ENCODE results near the gene DNAAF3.

The DNAAF3 gene

GRCh38 chr19:55152017-55152416 lies 14.4 kb downstream of the DNAAF3 start:
- no peak for DNase-seq

DNA sequence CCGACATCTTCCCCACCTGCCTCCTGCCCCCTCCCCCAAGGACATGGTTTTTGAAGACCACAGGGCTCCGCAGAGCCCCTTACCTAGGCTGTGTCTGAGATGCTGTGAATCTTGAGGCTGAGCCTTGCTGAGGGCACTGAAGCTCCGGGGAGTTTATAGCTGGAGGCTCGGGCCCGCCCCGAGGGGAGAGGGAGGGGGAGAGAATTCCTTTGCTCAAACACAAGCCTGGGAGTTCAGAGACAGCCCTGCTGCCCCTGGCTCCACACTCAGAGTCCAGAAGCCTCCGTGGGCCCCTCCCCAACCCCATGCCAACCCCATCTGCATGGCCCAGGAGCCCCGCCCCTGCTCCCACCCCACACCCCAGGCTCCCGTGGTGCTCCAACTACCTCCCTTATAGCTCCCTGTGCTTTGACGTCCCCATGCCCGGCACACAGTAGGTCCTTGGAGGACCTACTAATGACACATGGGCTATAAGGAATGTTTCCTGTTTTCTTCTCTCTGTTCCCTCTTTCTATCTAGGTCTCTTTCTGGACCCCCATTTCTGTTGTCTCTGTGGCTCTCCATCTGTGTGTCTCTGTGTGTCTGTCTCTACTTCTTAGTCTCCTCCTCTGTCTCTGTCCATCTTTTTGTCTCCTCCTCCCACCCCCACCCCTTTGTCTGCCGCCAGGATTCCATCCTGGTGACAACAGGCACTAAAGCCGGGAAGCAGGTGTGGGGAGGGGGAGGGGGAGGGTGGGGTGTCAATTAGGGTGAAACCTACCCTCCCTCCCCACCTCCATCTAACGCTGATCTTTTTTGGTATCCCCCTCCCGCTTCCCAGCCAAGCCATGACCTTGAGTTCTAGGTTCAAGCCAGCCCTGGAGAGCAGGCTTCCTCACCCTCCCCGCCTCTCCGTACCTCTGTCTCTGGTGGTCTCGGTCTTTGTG lies 17.1 kb downstream of the DNAAF3 start, which contains the start of gene TNNT1:
TNNT1 (minus strand) TSS at position 129 of the 926 bp plus-strand sequence. CDS start 2,049 bp downstream, outside the sequence.
- no peak for DNase-seq

- DNase-seq, result no peak
Measured at GRCh38 chr19:55147545-55148251, 18.7 kb downstream of the DNAAF3 start.

DNA sequence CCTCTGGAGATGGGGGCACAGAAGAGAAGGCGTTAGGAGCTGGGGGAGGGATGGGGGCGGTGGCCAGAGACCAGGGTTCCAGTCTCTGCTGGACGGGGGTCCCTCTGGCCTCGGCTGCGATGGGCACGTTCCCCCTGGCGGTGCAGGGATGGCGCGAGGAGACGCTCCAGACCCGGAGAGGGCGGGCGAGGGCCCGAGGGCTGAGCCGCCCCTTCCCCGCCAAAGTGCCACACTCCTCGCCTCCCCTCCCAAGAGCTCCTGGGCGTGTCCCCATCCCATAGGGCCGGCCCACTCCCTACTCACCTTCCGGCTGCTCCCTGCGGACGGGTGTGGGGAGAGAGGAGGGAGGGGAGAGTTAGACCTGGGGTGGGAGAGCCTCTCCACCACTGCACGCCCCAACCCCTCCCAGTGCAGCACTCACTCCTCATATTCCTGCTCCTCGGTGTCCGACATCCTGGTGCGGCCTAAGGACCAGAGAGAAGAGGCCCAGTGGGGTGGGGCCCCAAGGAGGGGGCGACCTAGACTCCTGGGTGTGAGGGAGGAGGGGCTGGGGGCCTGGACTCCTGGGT lies 19.6 kb downstream of the DNAAF3 start:
- DNase-seq, result no peak

DNA sequence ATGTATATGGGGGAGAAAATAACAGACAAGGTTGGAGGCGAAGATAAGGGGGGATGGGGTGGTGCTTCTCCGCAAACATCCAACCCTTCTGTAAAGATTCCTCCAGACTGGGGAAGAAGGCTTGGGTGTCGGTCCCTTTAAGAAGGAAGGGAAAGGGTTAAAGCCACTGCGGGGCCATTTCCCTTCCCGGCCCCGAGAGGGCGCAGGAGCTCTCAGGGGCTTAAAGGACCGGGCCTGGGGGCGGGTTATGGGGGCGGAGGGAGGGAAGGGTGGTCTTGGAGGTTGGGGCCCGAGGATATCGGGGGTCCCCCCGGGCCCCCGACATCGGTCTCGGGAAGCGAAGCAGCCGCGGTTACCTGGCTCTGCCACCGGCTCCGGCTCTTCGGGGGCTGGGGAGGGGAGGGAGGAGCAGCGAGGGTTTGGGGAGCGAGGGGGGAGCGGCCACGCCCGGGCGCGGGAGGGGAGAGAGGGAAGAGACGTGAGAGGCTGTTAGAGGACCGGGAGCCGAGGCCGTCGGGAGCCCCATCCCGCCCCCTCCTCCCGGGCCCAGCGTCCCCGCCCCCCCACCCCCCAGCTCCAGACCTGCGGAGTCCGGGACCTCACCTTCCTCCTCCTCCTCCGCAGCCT lies 20.2 kb downstream of the DNAAF3 start:
- no peak for DNase-seq

- DNase-seq, result no peak
Measured at GRCh38 chr19:55145232-55145631, 21.2 kb downstream of the DNAAF3 start.

GRCh38 chr19:55141696-55142095 lies 24.7 kb downstream of the DNAAF3 start:
- DNase-seq, result no peak

DNA sequence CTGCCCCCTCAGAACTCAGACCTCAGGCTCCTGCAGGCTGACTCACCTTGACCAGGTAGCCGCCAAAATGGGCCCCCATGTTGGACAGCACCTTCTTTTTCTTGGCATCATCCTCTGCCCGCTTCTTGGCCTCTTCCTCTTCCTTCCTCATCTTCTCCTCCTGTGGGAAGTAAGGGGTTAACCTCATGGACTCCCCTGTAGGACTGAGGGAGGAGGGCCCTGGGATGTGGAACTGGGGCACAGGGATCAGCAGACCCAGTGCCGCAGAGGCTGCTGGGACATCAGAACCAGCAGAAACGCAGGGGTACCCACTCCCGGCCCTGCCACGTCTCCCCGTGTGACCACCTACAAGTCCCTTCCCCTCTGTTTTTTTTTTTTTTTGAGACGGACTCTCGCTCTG lies 28.5 kb downstream of the DNAAF3 start:
- no peak for DNase-seq

DNA sequence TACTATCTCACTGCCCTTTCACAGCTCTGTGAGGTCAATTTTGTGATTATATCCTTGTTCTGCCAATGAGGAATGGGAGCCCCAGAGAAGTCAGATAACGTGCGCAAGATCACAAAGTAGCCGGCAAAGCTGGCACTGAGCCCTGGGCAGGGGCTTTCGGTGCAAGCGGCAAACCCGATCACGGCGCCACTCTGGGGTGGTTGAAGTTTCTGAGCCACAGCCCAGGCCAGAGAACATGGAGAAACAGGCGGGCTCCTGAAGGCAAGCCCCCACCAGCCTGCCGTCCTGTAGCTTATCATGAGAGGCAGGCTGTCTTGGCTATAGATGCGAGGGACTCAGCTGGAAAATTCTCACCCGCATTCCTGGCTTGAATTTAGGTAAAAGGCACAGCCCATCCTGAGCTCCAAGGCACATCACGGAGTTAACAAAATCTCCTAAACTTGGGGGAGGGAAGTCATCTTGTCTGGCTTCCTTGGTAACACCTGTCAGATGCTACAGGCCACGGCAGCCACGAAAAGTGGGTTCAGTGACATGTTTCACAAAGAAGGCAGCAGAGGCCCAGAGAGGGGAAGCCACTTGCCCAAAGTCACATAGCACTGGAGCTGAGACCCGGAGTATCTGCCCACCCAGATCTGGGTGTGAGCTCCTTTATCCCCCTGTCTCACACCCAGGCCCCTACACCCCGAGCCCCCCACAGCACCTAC lies 29.9 kb downstream of the DNAAF3 start:
- DNase-seq, result no peak

GRCh38 chr19:55134736-55135135 lies 31.7 kb downstream of the DNAAF3 start:
- no peak for DNase-seq

GRCh38 chr19:55133639-55134444 lies 32.6 kb downstream of the DNAAF3 start:
- no peak for DNase-seq

DNA sequence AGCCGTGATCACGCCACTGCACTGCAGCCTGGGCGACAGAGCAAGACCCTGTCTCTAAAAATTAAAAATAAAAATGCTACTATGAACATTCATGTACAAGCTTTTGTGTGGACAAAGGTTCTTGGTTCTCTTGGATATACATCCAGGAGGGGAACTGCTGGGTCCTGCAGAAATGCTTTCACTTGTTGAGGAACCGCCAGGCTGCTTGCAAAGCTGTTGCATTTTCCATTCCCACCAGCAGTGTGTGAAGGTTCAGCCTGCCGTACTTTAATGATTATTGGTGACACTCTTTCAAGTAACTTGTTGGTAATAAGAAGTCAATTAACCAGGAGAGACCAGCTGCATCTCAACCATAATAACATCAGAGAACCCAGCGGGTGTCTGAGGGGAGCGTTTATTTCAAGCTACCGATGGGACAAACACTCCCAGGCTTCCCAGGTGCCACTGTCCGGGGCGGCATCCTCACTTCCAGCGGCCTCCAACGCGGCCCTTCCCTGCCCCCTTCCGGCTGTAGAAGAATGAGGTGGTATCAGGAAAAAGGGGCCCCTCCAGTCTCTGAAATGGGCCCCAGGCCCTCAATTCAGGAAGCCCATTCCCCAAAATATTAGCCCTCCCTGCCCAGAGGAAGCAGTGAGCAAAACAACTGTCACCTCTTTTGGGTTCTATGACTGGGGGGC lies 33.8 kb downstream of the DNAAF3 start:
- no peak for DNase-seq

GRCh38 chr19:55131421-55131820 lies 35.0 kb downstream of the DNAAF3 start:
- no peak for DNase-seq

GRCh38 chr19:55119053-55119452 lies 47.4 kb downstream of the DNAAF3 start:
- no peak for DNase-seq

GRCh38 chr19:55118401-55118991 lies 47.9 kb downstream of the DNAAF3 start:
- DNase-seq, result no peak

- peak; percentile 94 for DNase-seq
Measured at GRCh38 chr19:55117663-55118391, 48.6 kb downstream of the DNAAF3 start.

GRCh38 chr19:55116859-55117662 lies 49.4 kb downstream of the DNAAF3 start, which contains the start of gene PPP1R12C:
TSS of gene PPP1R12C (minus strand) at chr19:55117637. CDS start at chr19:55117543, 94 bp downstream.
- DNase-seq, result peak; percentile 15

- peak; percentile 37 for DNase-seq
Measured at GRCh38 chr19:55116232-55116858, 50.1 kb downstream of the DNAAF3 start.

Data from T-helper 9 cell (primary cell).